Breast epithelium (tissue), 4 donors: ENCODE results near the gene GABRA4. TPM values are rescaled to one million over a fixed set of nuclear protein-coding genes. Genes with fewer than 3 reads are reported as not detected.

ENCODE experiments used
- DNase-seq, 2 donors: peaks; one replicate each; pipeline ENCODE4 v3.0.0-alpha.2; 2019; ENCODE audit warnings: low spot score in 2 of 2
- H3K27ac ChIP-seq, 2 donors: fragments of 200-600 bp; sonication (generic) in 1 of 2; one replicate each; pipeline ENCODE4 v1.5.1; 2016 to 2019; ENCODE audit warnings: mild to moderate bottlenecking in 1 of 2
- H3K27me3 ChIP-seq, 2 donors: fragments of 200-600 bp; sonication (generic) in 1 of 2; one replicate each; pipeline versions ENCODE4 v1.5.1 to v1.6.0; 2017 to 2019; ENCODE audit warnings: control low read depth in 1 of 2, mild to moderate bottlenecking in 1 of 2
- H3K36me3 ChIP-seq: fragments of 200-600 bp; one replicate; pipeline ENCODE4 v1.5.1; 2019
- H3K4me1 ChIP-seq, 2 donors: fragments of 200-600 bp; sonication (generic); one replicate each; pipeline ENCODE4 v1.5.1; 2016 to 2019; ENCODE audit warnings: control low read depth in 1 of 2
- H3K4me3 ChIP-seq, 3 donors: fragments of 200-600 bp; sonication (generic); 1 replicate in 2 of 3; 2 replicates in 1 of 3; pipeline ENCODE4 v1.5.1; 2016 to 2019; ENCODE audit warnings: mild to moderate bottlenecking in 3 of 3, moderate library complexity in 2 of 3
- H3K9me3 ChIP-seq, 2 donors: fragments of 200-600 bp; sonication (generic) in 1 of 2; one replicate each; pipeline ENCODE4 v1.5.1; 2016 to 2019; ENCODE audit warnings: control low read depth in 1 of 2
- CTCF ChIP-seq, 3 donors: fragments of 450-650 bp; IDR thresholded peaks; one replicate each; pipeline ENCODE4 v1.5.1; 2016 to 2017; ENCODE audit warnings: antibody characterized with exemption in 3 of 3, mild to moderate bottlenecking in 3 of 3, moderate library complexity in 3 of 3
- POLR2A ChIP-seq: fragments of 450-650 bp; IDR thresholded peaks from one replicate; pipeline ENCODE4 v1.6.1; 2016; ENCODE audit warnings: antibody characterized with exemption, mild to moderate bottlenecking, moderate library complexity
- POLR2AphosphoS5 ChIP-seq, 3 donors: sonication (generic); formaldehyde crosslinking; IDR thresholded peaks; one replicate each; pipeline ENCODE4 v1.6.1; 2017; ENCODE audit warnings: antibody characterized with exemption in 3 of 3
- intact Hi-C: fragments of 100-400 bp; cut with DNase I; formaldehyde crosslinking; loops from one replicate; pipeline ENCODE4 v1.15.1; 2023; ENCODE audit warnings: low total_unique reads
- total RNA-seq, 3 donors: library from RNA; depleted of rRNA; stranded (reverse); fragments of >200 nt; gene quantifications; one replicate each; pipeline ENCODE4 v1.1.0, GENCODE V29; 2016

Gene GABRA4
- total RNA-seq, 3 donors from 2014 or later: 0.15 TPM; not detected in 2

- no peak for DNase-seq
- no peaks in the 10 kb centered on the region for H3K9me3 ChIP-seq
- TF ChIP-seq POLR2AphosphoS5 (IDR thresholded peaks at IDR 0.05) (no peak), CTCF (IDR thresholded peaks at IDR 0.05) (no peak), POLR2A (no peak)
- intact Hi-C loops: no loop called here
- no peak overlapping the region for H3K27ac ChIP-seq
- H3K36me3 ChIP-seq: no peaks in the 10 kb centered on the region
- H3K4me1 ChIP-seq: no peaks in the 10 kb centered on the region
- no peaks in the 10 kb centered on the region for H3K27me3 ChIP-seq
- no peak overlapping the region for H3K4me3 ChIP-seq
Measured at GRCh38 chr4:46947541-46947940, 45.8 kb downstream of the GABRA4 start.

GRCh38 chr4:46946919-46947536 is 46.4 kb downstream of the GABRA4 start:
- TF ChIP-seq POLR2A: no peak
- TF ChIP-seq POLR2AphosphoS5 (IDR thresholded peaks at IDR 0.05): no peak
- no peak for TF ChIP-seq CTCF (IDR thresholded peaks at IDR 0.05)
- Histone ChIP-seq H3K27ac (no peak overlapping the region), H3K27me3 (no peaks in the 10 kb centered on the region), H3K4me1 (no peaks in the 10 kb centered on the region), H3K36me3 (no peaks in the 10 kb centered on the region), H3K9me3 (no peaks in the 10 kb centered on the region), H3K4me3 (no peak overlapping the region)
- intact Hi-C loops: no loop called here
- no peak for DNase-seq

GRCh38 chr4:46945062-46945461 is 48.3 kb downstream of the GABRA4 start:
- no peak overlapping the region for H3K27ac ChIP-seq
- H3K4me1 ChIP-seq: no peaks in the 10 kb centered on the region
- H3K4me3 ChIP-seq: no peak overlapping the region
- intact Hi-C loops: no loop called here
- TF ChIP-seq POLR2A (no peak), POLR2AphosphoS5 (IDR thresholded peaks at IDR 0.05) (no peak), CTCF (IDR thresholded peaks at IDR 0.05) (no peak)
- H3K9me3 ChIP-seq: no peaks in the 10 kb centered on the region
- no peaks in the 10 kb centered on the region for H3K27me3 ChIP-seq
- no peak for DNase-seq
- H3K36me3 ChIP-seq: no peaks in the 10 kb centered on the region

GRCh38 chr4:46944345-46944744 is 49.0 kb downstream of the GABRA4 start:
- Histone ChIP-seq H3K4me3 (no peak overlapping the region), H3K9me3 (no peaks in the 10 kb centered on the region), H3K27me3 (no peaks in the 10 kb centered on the region), H3K36me3 (no peaks in the 10 kb centered on the region), H3K4me1 (no peaks in the 10 kb centered on the region), H3K27ac (no peak overlapping the region)
- TF ChIP-seq POLR2AphosphoS5 (IDR thresholded peaks at IDR 0.05) (no peak), CTCF (IDR thresholded peaks at IDR 0.05) (no peak), POLR2A (no peak)
- no peak for DNase-seq
- intact Hi-C loops: no loop called here

- intact Hi-C loops: no loop called here
- H3K4me1 ChIP-seq: no peaks in the 10 kb centered on the region
- H3K36me3 ChIP-seq: no peaks in the 10 kb centered on the region
- no peak overlapping the region for H3K4me3 ChIP-seq
- no peak for TF ChIP-seq POLR2A
- TF ChIP-seq POLR2AphosphoS5 (IDR thresholded peaks at IDR 0.05): no peak
- no peak for TF ChIP-seq CTCF (IDR thresholded peaks at IDR 0.05)
- H3K27me3 ChIP-seq: no peaks in the 10 kb centered on the region
- no peak overlapping the region for H3K27ac ChIP-seq
- DNase-seq: no peak
- H3K9me3 ChIP-seq: no peaks in the 10 kb centered on the region
Measured at GRCh38 chr4:46937493-46937892, 55.9 kb downstream of the GABRA4 start.
